HepG2 (cell line): ENCODE measurements around the gene SERTM1. TPM values are rescaled to one million over a fixed set of nuclear protein-coding genes. Genes with fewer than 3 reads are reported as not detected.

Experiments used
- ATAC-seq: fragments of 200-7000 bp; cut with Tn5 transposase; 3 replicates; pipeline ENCODE4 v1.9.1; 2020; ENCODE audit warnings: mild to moderate bottlenecking, moderate library complexity
- BruUV-seq: library from RNA; stranded (reverse); fragments of 400-500 nt; replicated peaks from 2 replicates; lab custom pipeline; 2021; lab: Mats Ljungman, UMichigan
- CTCF ChIA-PET: fragments of 300-600 bp; formaldehyde crosslinking; extraction: SDS; loops from one replicate; lab custom pipeline; 2021; ENCODE audit warnings: low total read pairs, inconsistent platforms, low intra/inter-chr PET ratio; lab: Yijun Ruan, JAX
- POLR2A ChIA-PET: fragments of 350-600 bp; sonication (Branson Sonifier 250); formaldehyde crosslinking; loops from one replicate; lab custom pipeline; 2020; ENCODE audit warnings: antibody characterized with exemption, inconsistent platforms; lab: Yijun Ruan, JAX
- DNase-seq: peaks from one replicate; pipeline ENCODE4 v3.0.0-alpha.2; 2015; ENCODE audit warnings: low spot score
- FAIRE-seq: peaks from 3 replicates; lab custom pipeline; 2011; peaks lifted over from hg19 to GRCh38; lab: Jason Lieb, UNC
- H2AFZ ChIP-seq: one replicate; pipeline ENCODE4 v1.6.1; 2011; ENCODE audit warnings: low read length, inconsistent platforms
- H3K27ac ChIP-seq: fragments of 300-600 bp; 3 replicates; pipeline ENCODE4 v1.8.0; 2011; ENCODE audit warnings: mixed run types, mild to moderate bottlenecking, mixed read lengths, low read length, inconsistent platforms; ENCODE audit not compliant: insufficient read depth; ENCODE audit errors: extremely low read length
- H3K27me3 ChIP-seq, 2 experiments: fragments of 200-600 bp in 1 of 2; 2 replicates in 1 of 2; 3 replicates in 1 of 2; pipeline versions ENCODE4 v1.6.0 to v1.8.0; 2011; ENCODE audit warnings: low read length in 2 of 2, mild to moderate bottlenecking in 2 of 2, moderate library complexity in 2 of 2, inconsistent platforms in 1 of 2; ENCODE audit not compliant: insufficient read depth in 2 of 2, control insufficient read depth in 1 of 2
- H3K36me3 ChIP-seq, 2 experiments: fragments of 200-600 bp in 1 of 2; replicated peaks in 1 of 2; 2 replicates in 1 of 2; 3 replicates in 1 of 2; pipeline versions ENCODE4 v1.5.1 to v1.8.0; 2011; ENCODE audit warnings: low read length in 2 of 2, inconsistent platforms in 1 of 2; ENCODE audit not compliant: insufficient read depth in 2 of 2, control insufficient read depth in 1 of 2
- H3K4me1 ChIP-seq: 2 replicates; pipeline ENCODE4 v1.5.1; 2012; ENCODE audit warnings: low read length, inconsistent platforms; ENCODE audit not compliant: insufficient read depth
- H3K4me2 ChIP-seq: 2 replicates; pipeline ENCODE4 v1.6.0; 2011; ENCODE audit warnings: low read depth, low read length, inconsistent platforms
- H3K4me3 ChIP-seq, 3 experiments: fragments of 200-600 bp in 1 of 3; sonication (generic), shearing (Covaris generic) in 1 of 3; replicated peaks in 1 of 3; 2 replicates each; pipeline ENCODE4 v1.5.1; 2011 to 2016; ENCODE audit warnings: low read length in 3 of 3, inconsistent platforms in 2 of 3, low read depth in 2 of 3, mild to moderate bottlenecking in 2 of 3, control low read depth in 1 of 3, mixed read lengths in 1 of 3; ENCODE audit not compliant: insufficient read depth in 1 of 3
- H3K79me2 ChIP-seq: one replicate; pipeline ENCODE4 v1.6.1; 2011; ENCODE audit warnings: low read length, inconsistent platforms; ENCODE audit not compliant: insufficient read depth
- H3K9ac ChIP-seq: 2 replicates; pipeline ENCODE4 v1.6.0; 2011; ENCODE audit warnings: mild to moderate bottlenecking, low read depth, low read length, inconsistent platforms; ENCODE audit not compliant: insufficient read depth
- H3K9me3 ChIP-seq: 2 replicates; pipeline ENCODE4 v1.5.1; 2012; ENCODE audit warnings: mild to moderate bottlenecking, low read length
- H4K20me1 ChIP-seq: 2 replicates; pipeline ENCODE4 v1.6.0; 2011; ENCODE audit warnings: inconsistent platforms, mild to moderate bottlenecking, low read length, moderate library complexity; ENCODE audit not compliant: insufficient read depth
- CERS6 ChIP-seq: sonication (generic); formaldehyde crosslinking; IDR thresholded peaks from 2 replicates; pipeline ENCODE4 v1.5.0; 2020; ENCODE audit warnings: missing genetic modification reagents
- FOSL2 ChIP-seq: sonication (generic); formaldehyde crosslinking; IDR thresholded peaks from 2 replicates; pipeline ENCODE4 v1.4.0; 2020; ENCODE audit warnings: missing genetic modification reagents
- FOXP4 ChIP-seq: sonication (generic); formaldehyde crosslinking; IDR thresholded peaks from 2 replicates; pipeline ENCODE4 v1.4.0; 2020; ENCODE audit warnings: missing genetic modification reagents
- GABPB1 ChIP-seq: IDR thresholded peaks from 2 replicates; pipeline ENCODE4 v1.6.1; 2016; ENCODE audit warnings: mild to moderate bottlenecking, missing genetic modification reagents, moderate library complexity, missing compliant biosample characterization
- HNF4G ChIP-seq, 2 experiments: sonication (generic) in 1 of 2; formaldehyde crosslinking in 1 of 2; IDR thresholded peaks; 2 replicates each; pipeline versions ENCODE4 v1.4.0 to v1.6.1; 2011 to 2020; ENCODE audit warnings: borderline replicate concordance in 2 of 2, low read depth in 2 of 2, mild to moderate bottlenecking in 2 of 2, low read length in 1 of 2, missing genetic modification reagents in 1 of 2, moderate library complexity in 1 of 2
- JARID2 ChIP-seq: sonication (generic); formaldehyde crosslinking; IDR thresholded peaks from 2 replicates; pipeline ENCODE4 v1.8.1; 2023; ENCODE audit warnings: missing genetic modification reagents, inconsistent platforms; ENCODE audit not compliant: insufficient replicate concordance
- KLF15 ChIP-seq: sonication (generic); formaldehyde crosslinking; IDR thresholded peaks from 2 replicates; pipeline ENCODE4 v1.8.1; 2023; ENCODE audit warnings: borderline replicate concordance, mild to moderate bottlenecking, inconsistent platforms, missing genetic modification reagents, mixed read lengths
- LCORL ChIP-seq, 2 experiments: fragments of 450-650 bp in 1 of 2; sonication (generic) in 1 of 2; formaldehyde crosslinking in 1 of 2; IDR thresholded peaks; 2 replicates each; pipeline versions ENCODE4 v1.5.0 to v1.6.1; 2017 to 2020; ENCODE audit warnings: antibody characterized with exemption in 1 of 2, missing genetic modification reagents in 1 of 2
- MAFK ChIP-seq, 2 experiments: IDR thresholded peaks in 1 of 2; conservative IDR thresholded peaks in 1 of 2; 2 replicates each; pipeline ENCODE4 v1.6.1; 2011; ENCODE audit warnings: improper control_type of control experiment in 2 of 2, low read length in 2 of 2
- NFIB ChIP-seq: sonication (generic); formaldehyde crosslinking; IDR thresholded peaks from 2 replicates; pipeline ENCODE4 v1.9.0; 2021; ENCODE audit warnings: missing genetic modification reagents, mild to moderate bottlenecking, borderline replicate concordance
- TCF12 ChIP-seq, 2 experiments: fragments of 450-650 bp in 1 of 2; sonication (generic) in 1 of 2; formaldehyde crosslinking in 1 of 2; IDR thresholded peaks; 2 replicates each; pipeline versions ENCODE4 v1.6.1 to v1.8.0; 2017 to 2022; ENCODE audit warnings: antibody characterized with exemption in 1 of 2, mild to moderate bottlenecking in 1 of 2, missing genetic modification reagents in 1 of 2, moderate library complexity in 1 of 2
- ZBTB7B ChIP-seq: sonication (generic); formaldehyde crosslinking; IDR thresholded peaks from 2 replicates; pipeline ENCODE4 v1.4.0; 2020; ENCODE audit warnings: missing genetic modification reagents
- ZMAT3 ChIP-seq: sonication (generic); formaldehyde crosslinking; conservative IDR thresholded peaks from 2 replicates; pipeline ENCODE4 v1.7.0; 2021; ENCODE audit warnings: missing genetic modification reagents
- ZNF3 ChIP-seq: IDR thresholded peaks from 2 replicates; pipeline ENCODE4 v1.7.0; 2017; ENCODE audit warnings: inconsistent platforms
- ZNF766 ChIP-seq: sonication (generic); formaldehyde crosslinking; IDR thresholded peaks from 2 replicates; pipeline ENCODE4 v1.5.0; 2020; ENCODE audit warnings: missing genetic modification reagents, borderline replicate concordance
- ZSCAN21 ChIP-seq: sonication (generic); formaldehyde crosslinking; IDR thresholded peaks from 2 replicates; pipeline ENCODE4 v1.8.0; 2022; ENCODE audit warnings: mild to moderate bottlenecking, missing genetic modification reagents, moderate library complexity, borderline replicate concordance
- ZSCAN30 ChIP-seq: sonication (generic); formaldehyde crosslinking; IDR thresholded peaks from 2 replicates; pipeline ENCODE4 v1.5.0; 2020; ENCODE audit warnings: mild to moderate bottlenecking, missing genetic modification reagents
- WGBS: methylation state at CpG from one replicate; pipeline ENCODE4 v1.1.6; 2017; ENCODE audit warnings: low lambda C conversion rate; 5-methylcytosine and 5-hydroxymethylcytosine counted together
- in situ Hi-C: cut with HindIII; loops from 2 replicates; pipeline ENCODE4 v1.10.0; 2017; ENCODE audit warnings: low pct_unique_long_range_greater_than_20kb; ENCODE audit not compliant: extremely low pct_ligation_motif_present
- intact Hi-C: fragments of 100-400 bp; cut with micrococcal nuclease; formaldehyde crosslinking; loops from one replicate; pipeline ENCODE4 v1.10.0; 2022; ENCODE audit not compliant: unreplicated experiment
- polyA plus RNA-seq, 8 experiments: library from polyadenylated mRNA; depleted of rRNA in 3 of 8; stranded (reverse) in 7 of 8; unstranded in 1 of 8; fragments of >200 nt; fragmentation: Illumina TruSeq in 4 of 8; extraction: Trizol in 4 of 8; gene quantifications; 2 replicates each; pipeline versions ENCODE4 v1.2.1 to v1.2.3, GENCODE V29; 2011 to 2016; ENCODE audit warnings: low read depth in 4 of 8, missing spikeins in 1 of 8, mixed read lengths in 1 of 8; ENCODE audit not compliant: insufficient read depth in 1 of 8
- total RNA-seq, 5 experiments: library from RNA; depleted of rRNA; stranded (reverse); fragments of >200 nt; fragmentation: Illumina TruSeq; extraction: Trizol; gene quantifications; 2 replicates each; pipeline ENCODE4 v1.2.3, GENCODE V29; 2016; ENCODE audit warnings: low read depth in 1 of 5

SERTM1 gene
- total and polyA plus RNA-seq, 2 of the 13 experiments (the other 11 are each of a cell fraction or from before 2014, with no cell fraction given) = not detected

- TF ChIP-seq FOSL2 (CRISPR knock-in tag) (peak; percentile 81), NFIB (CRISPR knock-in tag) (no peak), KLF15 (CRISPR knock-in tag) (no peak), ZSCAN21 (CRISPR knock-in tag) (no peak), GABPB1 (CRISPR knock-in tag) (no peak), MAFK (conservative IDR thresholded peaks at IDR 0.05 in 1 of 2, IDR thresholded peaks at IDR 0.05 in 1 of 2; ENCODE audit: low read length in 2 of 2) (no peak), ZNF766 (no peak), ZBTB7B (CRISPR knock-in tag) (no peak), FOXP4 (CRISPR knock-in tag) (no peak)
- TF ChIP-seq, all 625 proteins: peak for 7
Observed at GRCh38 chr13:36718686-36719085, 44.9 kb downstream of the SERTM1 start (continued).

GRCh38 chr13:36724141-36724540 lies 50.3 kb downstream of the SERTM1 start:
- FAIRE-seq (no peak), DNase-seq (no peak), ATAC-seq (no peak)
- TF ChIP-seq LCORL (IDR thresholded peaks at IDR 0.05) (no peak), LCORL (CRISPR knock-in tag; IDR thresholded peaks at IDR 0.05) (no peak), ZMAT3 (no peak), CERS6 (CRISPR knock-in tag) (no peak), ZNF3 (no peak), JARID2 (no peak), TCF12 (IDR thresholded peaks at IDR 0.05) (no peak), TCF12 (CRISPR knock-in tag; IDR thresholded peaks at IDR 0.05) (no peak), HNF4G (IDR thresholded peaks at IDR 0.05; ENCODE audit: borderline replicate concordance, low read depth, low read length) (no peak), HNF4G (CRISPR knock-in tag; IDR thresholded peaks at IDR 0.05; ENCODE audit: borderline replicate concordance, low read depth) (no peak), ZSCAN30 (CRISPR knock-in tag) (no peak)
- H2AFZ ChIP-seq = no peak overlapping the region
- no peak overlapping the region for H3K27ac ChIP-seq
- POLR2A ChIA-PET = no interaction called here
- no peak overlapping the region for H3K9ac ChIP-seq
- CTCF ChIA-PET = no interaction called here
- no peaks in the 10 kb centered on the region for H3K36me3 ChIP-seq
- no peaks in the 10 kb centered on the region for H3K4me1 ChIP-seq
- H3K4me2 ChIP-seq = no peak overlapping the region
- 0% methylated on average over 2 of the region's 2 CpGs for WGBS
- peaks cover 0 to 8% of the 10 kb centered on the region in 2 experiments; a peak in 4 of 5 replicates for H3K27me3 ChIP-seq
- in situ Hi-C loops = no loop called here
- intact Hi-C loops = no loop called here
- H3K4me3 ChIP-seq = no peak overlapping the region
- H4K20me1 ChIP-seq = no peaks in the 10 kb centered on the region
- no peaks in the 10 kb centered on the region for H3K79me2 ChIP-seq
- H3K9me3 ChIP-seq = no peaks in the 10 kb centered on the region
- BruUV-seq = no TSS peak
